Lung microvascular endothelial cell (primary cell): ENCODE data around the gene SSC4D. TPM values are rescaled to one million over a fixed set of nuclear protein-coding genes. Genes with fewer than 3 reads are reported as not detected.
"Not testable (repeated sequence)": the region's sequence is repeated elsewhere in the genome, so short reads cannot be mapped to it uniquely, and the experiment has no call there.

Source experiments
- DNase-seq, 2 donors: peaks; one replicate each; pipeline versions ENCODE4 v3.0.0 to v3.0.0-alpha.2; 2010; ENCODE audit warnings: low read depth in 2 of 2
- total RNA-seq: library from RNA; depleted of rRNA; stranded (reverse); fragments of >200 nt; gene quantifications from 2 replicates; pipeline ENCODE4 v1.2.1, GENCODE V29; 2014

The SSC4D gene
- 0.22 and 0.40 TPM in 2 replicates for total RNA-seq

- DNase-seq = no peak
Measured at GRCh38 chr7:76409537-76409936, at the start of gene SSC4D. SSC4D (minus strand) TSS chr7:76409697; CDS start chr7:76404439, 5,258 bp downstream.

GRCh38 chr7:76458504-76458903 lies 49.0 kb upstream of the SSC4D start:
- DNase-seq = not testable (repeated sequence)

DNA sequence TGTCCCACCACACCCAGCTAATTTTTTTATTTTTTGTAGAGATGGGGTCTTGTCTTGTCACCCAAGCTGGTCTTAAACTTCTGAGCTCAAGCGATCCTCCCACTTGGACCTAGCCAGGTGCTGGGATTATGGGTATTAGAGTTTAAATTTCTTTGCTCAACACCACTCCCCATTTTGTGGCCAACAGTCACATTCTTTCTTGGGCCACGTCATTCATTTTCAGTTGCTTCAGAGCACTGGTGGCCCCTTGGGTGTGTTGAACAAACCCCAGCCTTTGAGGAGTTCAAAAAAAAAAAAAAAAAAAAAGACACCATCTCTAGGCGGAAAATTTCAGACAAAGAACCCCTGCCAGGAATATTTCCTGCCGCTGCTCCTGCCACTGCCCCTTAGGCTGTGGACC lies 47.5 kb upstream of the SSC4D start:
- DNase-seq = not testable (repeated sequence)

- peak in 1 of 2 donors; percentile 63 for DNase-seq
Measured at GRCh38 chr7:76445577-76446008, 36.1 kb upstream of the SSC4D start.

DNA sequence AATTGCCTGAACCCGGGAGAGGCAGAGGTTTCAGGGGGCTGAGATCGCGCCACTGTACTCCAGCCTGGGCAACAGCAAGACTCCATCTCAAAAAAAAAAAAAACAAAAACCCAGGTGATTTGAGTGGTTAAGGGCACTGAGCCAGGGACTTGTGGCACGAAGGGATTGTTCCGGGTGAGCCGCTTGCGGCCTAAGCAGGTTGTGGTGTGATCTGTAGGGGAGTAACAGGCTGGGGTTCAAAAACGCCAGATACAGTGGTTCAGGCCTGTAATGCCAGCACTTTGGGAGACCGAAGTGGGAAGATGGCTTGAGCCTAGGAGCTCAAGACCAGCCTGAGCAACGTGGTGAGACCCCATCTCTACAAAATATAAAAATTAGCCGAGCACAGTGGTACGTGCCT lies 34.3 kb upstream of the SSC4D start:
- DNase-seq = not testable (repeated sequence)

- not testable (repeated sequence) for DNase-seq
Measured at GRCh38 chr7:76442664-76443446, 33.4 kb upstream of the SSC4D start.

DNA sequence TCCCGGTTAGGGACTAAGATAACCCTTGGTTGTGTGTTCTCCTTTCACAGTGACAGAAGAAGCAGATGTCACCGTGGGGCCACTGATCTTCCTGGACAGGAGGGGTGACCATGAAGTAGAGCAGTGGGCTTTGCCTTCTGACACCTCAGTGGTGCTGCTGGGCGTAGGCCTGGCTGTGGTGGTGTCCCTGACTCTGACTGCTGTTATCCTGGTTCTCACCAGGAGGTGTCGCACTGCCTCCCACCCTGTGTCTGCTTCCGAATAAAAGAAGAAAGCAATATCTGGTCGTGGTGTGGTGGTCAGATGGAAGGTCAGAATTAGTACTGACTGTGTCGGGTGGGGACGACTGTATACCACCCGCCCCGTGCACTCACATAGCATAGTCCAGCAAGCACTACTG lies 32.3 kb upstream of the SSC4D start:
- not testable (repeated sequence) for DNase-seq

DNA sequence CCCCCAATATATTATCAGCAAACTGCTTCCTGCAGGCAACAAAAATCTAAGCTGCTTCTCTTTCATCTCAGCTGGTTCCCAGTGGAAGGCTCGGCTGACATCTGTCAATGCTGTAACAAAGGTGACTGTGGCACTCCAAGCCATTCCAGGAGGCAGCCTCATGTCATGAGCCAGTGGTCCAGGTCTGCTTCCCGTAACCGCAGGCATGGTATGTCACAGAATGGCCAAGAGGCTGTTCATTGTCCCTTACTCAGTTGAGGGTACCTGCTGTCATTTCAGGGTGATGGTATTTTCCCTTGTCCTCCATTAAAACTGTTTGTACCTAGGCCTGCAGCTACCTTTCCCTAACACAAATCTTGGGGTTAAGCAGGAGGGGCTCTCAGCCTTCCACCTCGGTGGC lies 30.9 kb upstream of the SSC4D start:
- not testable (repeated sequence) for DNase-seq

DNA sequence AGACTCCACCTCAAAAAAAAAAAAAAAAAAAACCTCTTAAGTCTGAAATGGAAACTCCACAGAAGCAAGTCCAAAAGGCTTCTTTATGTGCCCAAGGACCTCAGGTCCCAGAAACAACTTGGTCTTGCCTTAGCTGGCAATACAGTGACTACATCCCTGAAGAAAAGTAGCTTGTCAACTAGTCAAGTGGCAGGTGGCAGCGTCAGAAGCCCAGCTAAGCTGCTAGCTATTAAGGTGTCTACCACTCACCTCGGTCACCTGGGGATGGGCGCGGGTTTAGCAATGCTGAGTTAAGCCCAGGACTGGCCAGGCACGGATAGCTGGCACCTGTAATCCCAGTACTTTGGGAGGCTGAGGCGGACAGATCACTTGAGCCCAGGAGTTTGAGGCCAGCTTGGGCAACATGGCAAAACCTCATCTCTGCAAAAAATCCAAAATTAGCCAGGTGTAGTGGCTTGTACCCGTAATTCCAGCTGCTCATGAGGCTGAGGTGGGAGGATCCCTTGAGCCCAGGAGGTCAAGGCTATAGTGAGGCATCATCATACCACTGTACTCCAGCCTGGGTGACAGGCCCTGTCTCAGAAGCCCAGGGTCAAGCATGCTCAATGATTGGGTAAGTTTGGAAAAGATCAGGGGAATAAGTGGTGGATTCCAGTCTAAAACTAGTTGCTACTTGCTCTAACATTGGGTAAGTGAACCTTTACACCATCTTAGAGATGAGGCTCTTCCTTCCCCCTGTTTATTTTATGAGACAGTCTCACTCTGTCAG lies 29.8 kb upstream of the SSC4D start:
- DNase-seq = not testable (repeated sequence)

DNA sequence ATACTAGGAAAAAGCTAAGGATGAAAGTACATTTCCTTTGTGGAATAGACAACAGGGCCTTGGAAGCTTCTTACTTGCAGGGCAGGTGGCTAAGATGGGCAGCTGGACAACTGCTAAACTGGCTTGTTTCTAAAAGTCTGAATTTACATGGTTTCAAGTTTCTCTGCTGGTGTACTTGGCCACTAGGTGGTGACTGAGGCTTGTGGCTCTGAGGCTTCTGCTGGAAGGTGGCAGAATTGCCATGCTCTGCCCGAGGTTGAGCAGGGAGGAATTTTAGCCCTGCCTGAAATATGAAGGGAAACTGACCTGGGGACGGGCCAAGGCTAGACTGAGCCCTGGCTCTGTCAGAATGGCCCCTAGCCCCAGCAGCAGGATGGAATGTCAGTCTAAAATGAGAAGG lies 28.4 kb upstream of the SSC4D start:
- DNase-seq = peak; percentile 88 to 89

DNA sequence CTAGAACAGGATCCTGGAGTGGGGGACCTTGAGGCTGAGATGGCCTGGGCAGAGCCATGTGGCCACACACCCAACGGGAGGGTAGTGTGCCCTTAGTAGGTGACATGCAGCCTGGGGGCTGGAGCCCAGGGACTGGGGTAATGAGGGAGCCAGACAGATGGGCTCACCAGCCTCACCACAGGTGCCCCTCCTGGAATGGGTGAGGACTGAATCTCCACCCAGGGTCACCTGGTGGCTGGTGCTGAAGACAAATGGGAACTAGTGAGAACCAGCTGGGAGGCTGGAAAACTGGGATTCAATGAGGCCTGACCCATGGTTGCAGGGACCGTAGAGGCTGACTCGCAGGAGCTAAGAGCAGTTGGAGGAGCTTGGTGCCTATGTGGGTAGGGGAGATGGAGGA lies 21.3 kb upstream of the SSC4D start:
- no peak for DNase-seq

- no peak for DNase-seq
Measured at GRCh38 chr7:76430211-76430610, 20.7 kb upstream of the SSC4D start.

DNA sequence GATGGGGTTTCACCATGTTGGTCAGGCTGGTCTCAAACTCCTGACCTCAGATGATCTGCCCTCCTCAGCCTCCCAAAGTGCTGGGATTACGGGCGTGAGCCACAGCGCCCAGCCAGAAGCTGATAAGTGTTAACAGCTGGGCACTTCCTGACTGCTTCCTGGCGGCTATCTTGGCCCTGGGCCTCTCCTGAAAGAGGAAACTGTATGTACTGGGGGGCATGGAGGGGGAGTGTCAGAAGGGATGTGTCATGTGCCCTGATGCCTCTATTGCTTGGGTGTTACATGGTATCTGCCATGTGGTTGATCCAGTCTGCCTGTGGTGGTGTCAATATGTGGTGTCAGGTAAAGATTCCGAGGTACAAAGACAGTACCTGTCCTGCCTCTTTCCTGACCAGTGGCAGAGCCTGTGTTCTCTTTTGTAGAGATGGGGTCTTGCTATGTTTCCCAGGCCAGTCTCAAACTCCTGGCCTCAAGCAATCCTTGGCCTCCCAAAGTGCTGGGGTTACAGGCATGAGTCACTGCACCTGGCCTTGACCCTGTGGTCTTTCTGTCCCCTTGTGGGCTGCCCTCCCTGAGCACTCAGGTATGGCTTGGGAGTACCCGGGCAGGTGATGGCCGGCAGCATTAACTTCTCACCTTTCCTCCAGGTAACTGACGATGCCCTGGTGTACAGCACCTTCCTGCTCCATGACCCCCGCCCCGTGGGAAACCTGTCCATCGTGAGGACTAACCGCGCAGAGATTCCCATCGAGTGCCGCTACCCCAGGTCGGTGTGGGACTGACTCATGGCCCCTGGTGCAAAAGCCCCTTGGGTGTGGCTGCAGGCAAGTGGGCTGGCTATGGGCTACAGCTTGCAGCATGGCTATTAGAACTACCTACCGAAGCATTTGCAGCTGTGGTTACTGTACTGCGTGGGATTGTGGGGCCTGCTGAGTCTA lies 19.6 kb upstream of the SSC4D start:
- peak; percentile 57 to 61 for DNase-seq

DNA sequence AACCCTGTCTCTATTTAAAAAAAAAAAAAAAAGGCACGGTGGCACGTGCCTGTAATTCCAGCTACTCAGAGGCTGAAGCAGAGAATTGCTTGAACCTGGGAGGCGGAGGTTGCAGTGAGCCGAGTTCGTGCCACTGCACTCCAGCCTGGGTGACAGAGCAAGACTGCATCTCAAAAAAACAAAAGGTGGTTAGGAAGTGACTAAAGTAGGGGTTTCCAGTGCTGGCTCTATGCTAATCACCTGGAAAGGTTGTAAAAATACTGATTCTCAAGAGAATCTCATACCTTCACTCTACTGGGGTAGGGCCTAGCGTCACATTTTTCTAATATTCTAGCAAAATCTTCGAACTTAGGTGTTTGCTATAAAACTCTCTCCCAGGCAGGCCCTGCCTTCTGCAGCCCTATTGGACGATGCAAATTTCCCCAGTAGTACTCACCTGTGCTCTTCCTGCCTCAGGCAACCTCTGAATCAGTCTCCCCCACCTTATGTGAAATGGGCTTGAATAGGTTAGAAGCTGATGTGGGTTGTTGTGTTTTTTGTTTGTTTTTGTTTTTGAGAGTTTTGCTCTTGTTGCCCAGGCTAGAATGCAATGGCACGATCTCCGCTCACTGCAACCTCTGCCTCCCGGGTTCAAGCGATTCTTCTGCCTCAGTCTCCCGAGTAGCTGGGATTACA lies 18.8 kb upstream of the SSC4D start:
- DNase-seq = no peak

DNA sequence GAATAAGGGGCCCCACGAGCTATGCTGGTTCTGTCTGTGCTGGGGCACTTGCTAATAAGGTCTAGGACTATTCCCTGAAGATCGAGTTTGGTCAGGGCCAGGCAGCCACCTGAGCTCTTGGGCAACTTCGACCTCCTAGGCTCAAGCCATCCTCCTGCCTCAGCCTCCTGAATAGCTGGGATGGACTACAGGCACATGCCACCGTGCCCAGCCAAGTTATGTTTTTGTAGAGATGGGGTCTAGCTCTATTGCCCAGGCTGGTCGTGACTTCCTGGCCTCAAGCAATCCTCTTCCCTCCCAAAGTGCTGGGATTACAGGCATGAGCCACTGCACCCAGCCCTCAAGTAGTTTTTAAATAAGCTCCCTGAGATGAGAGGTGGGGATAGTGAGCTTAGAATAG lies 18.1 kb upstream of the SSC4D start:
- no peak for DNase-seq

DNA sequence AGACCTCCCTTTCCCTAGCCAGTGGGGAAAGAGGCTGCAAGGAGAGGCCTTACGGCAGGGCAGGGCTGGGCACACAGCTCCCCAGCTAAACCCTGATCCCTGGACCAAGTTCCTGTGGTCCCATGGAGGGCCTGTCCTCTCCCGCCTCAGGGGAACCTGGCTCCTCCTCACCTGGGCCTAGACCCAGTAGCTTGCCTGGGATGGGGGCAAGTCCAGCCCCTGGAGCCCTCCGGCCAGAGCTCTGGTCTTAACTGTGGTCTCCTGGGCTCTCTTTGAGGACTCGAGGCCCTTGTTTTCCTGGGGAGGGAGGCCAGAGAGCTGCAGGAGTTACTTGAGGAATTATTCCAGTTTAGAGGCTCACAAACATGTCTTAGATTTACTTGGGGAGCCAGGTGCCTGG lies 16.7 kb upstream of the SSC4D start:
- no peak for DNase-seq

DNA sequence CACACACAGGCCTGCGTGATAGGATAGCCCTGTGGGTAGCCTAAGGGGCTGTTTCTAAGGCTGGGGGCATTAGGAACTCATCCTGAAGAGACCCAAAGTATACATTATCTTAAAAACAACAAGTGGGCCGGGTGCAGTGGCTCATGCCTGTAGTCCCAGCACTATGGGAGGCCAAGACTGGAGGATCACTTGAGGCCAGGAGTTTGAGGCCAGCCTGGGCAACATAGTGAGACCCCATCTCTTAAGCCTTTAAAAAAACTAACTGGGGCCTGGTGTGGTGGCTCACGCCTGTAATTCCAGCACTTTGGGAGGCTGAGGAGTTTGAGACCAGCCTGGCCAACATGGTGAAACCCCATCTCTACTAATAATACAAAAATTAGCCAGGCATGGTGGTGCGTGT lies 16.1 kb upstream of the SSC4D start:
- not testable (repeated sequence) for DNase-seq

DNA sequence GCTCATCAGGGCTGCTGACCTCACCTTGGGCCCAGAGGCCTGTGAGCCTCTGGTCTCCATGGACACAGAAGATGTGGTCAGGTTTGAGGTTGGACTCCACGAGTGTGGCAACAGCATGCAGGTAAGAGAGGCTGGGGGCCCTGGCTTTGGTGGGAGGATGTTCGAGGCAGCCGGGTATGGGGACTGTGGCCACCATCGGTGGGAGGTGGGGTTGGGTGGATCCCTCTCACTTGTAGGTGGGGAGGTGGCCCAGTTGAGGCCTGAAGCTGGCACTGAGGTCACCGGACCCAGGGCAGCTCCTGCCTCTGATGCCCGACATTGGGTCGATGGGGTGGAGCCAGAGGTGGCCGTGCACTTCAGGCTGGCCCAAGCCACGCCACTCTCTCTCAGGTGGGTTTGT lies 15.7 kb upstream of the SSC4D start:
- no peak for DNase-seq

- DNase-seq = no peak
Measured at GRCh38 chr7:76424413-76425111, 15.1 kb upstream of the SSC4D start, which contains the start of gene ZP3. ZP3 (plus strand) TSS chr7:76424950; CDS start chr7:76424965, 15 bp downstream.

GRCh38 chr7:76423666-76424412 lies 14.3 kb upstream of the SSC4D start:
- DNase-seq = no peak
